HEK293T (cell line): ENCODE measurements around the gene BRPF3.

Experiments used
- ARNT ChIP-seq: fragments of 450-650 bp; IDR thresholded peaks from 2 replicates; pipeline ENCODE4 v1.6.1; 2017; ENCODE audit warnings: mild to moderate bottlenecking
- BHLHE40 ChIP-seq: fragments of 450-650 bp; IDR thresholded peaks from 2 replicates; pipeline ENCODE4 v1.6.1; 2016; ENCODE audit warnings: mild to moderate bottlenecking, moderate library complexity, borderline replicate concordance
- FOXM1 ChIP-seq: fragments of 450-650 bp; IDR thresholded peaks from 2 replicates; pipeline ENCODE4 v1.6.1; 2017; ENCODE audit warnings: mild to moderate bottlenecking, borderline replicate concordance
- L3MBTL2 ChIP-seq: fragments of 450-650 bp; conservative IDR thresholded peaks from 2 replicates; pipeline ENCODE4 v1.6.1; 2016; ENCODE audit warnings: mild to moderate bottlenecking
- LEF1 ChIP-seq: fragments of 450-650 bp; IDR thresholded peaks from 2 replicates; pipeline ENCODE4 v1.6.1; 2017; ENCODE audit warnings: mild to moderate bottlenecking, borderline replicate concordance
- NFRKB ChIP-seq: fragments of 450-650 bp; IDR thresholded peaks from 2 replicates; pipeline ENCODE4 v1.6.1; 2016; ENCODE audit warnings: mild to moderate bottlenecking, moderate library complexity
- PKNOX1 ChIP-seq: fragments of 450-650 bp; IDR thresholded peaks from 2 replicates; pipeline ENCODE4 v1.6.1; 2016
- TARDBP ChIP-seq: fragments of 450-650 bp; IDR thresholded peaks from 2 replicates; pipeline ENCODE4 v1.6.1; 2016
- ZNF384 ChIP-seq: fragments of 450-650 bp; IDR thresholded peaks from 2 replicates; pipeline ENCODE4 v1.6.1; 2016

GRCh38 chr6:36178544-36178943 is 18.0 kb upstream of the BRPF3 start:
- TF ChIP-seq L3MBTL2 (no peak), NFRKB (no peak), ARNT (no peak), FOXM1 (no peak), BHLHE40 (no peak), LEF1 (no peak), ZNF384 (no peak), TARDBP (no peak), PKNOX1 (no peak)
